ENCODE data around the gene INPP5A. TPM values are rescaled to one million over a fixed set of nuclear protein-coding genes. Genes with fewer than 3 reads are reported as not detected.

The INPP5A gene
- total and polyA plus RNA-seq, 10 of the 15 experiments (the other 5 are each of a cell fraction or from before 2014, with no cell fraction given): 0.52 to 15.0 (median 6.3) TPM

DNA sequence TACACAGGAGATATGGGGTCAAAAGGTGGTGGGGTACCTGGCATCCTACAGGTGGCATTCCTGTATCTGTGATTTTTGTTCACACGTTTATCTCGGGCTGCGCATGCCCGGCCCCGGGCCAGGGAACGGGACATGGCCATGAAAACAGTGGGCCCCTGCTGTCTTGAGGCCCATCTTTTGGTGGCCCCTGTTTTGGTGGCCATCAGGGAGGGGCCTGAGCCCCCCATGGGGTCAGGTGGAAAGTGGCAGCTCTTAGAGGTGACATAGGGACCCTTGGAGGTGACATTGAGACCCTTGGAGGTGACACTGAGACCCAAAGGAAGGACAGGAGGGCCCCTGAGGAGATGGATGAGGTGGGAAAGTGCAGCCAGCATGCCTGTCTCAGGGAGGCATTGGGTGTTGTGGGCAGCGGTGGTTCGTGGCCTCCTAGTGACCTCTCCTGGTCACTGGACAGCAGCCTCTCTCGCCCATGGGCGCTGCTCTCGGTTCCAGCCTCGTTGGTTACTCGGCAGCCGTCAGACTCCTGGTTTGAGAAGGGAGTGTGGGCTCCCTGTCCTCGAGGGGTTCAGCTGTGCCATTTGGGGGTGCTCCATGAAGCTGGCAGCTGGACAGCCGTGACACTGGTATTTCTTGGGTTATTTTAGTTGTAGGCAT lies 39.9 kb downstream of the INPP5A start:
- ChIA-PET RAD21 (ENCODE audit: unreplicated experiment) (no interaction called here), CTCF (no interaction called here), SMC1A (ENCODE audit: uncharacterized antibody, unreplicated experiment) (interaction anchor here (1.4 kb wide), 1 partner anchor 118 kb away, joined by 3 read pairs; no protein-coding TSS in a partner anchor), POLR2A (no interaction called here)
- no peak for FAIRE-seq
- in situ Hi-C loops (cut with MboI) (no loop called here), intact Hi-C loops (cut with micrococcal nuclease; ENCODE audit: unreplicated experiment) (loop anchor here (5.0 to 10.0 kb wide), 2 partner anchors 120 to 253 kb away; no protein-coding TSS in a partner anchor)
- ATAC-seq: no peak
- Histone ChIP-seq H4K20me1 (ENCODE audit: control insufficient read depth, insufficient read depth) (no peaks in the 10 kb centered on the region), H3K27me3 (replicated peaks in 1 of 2; ENCODE audit: control insufficient read depth in 2 of 2, insufficient read depth in 2 of 2, low read length in 1 of 2) (no peaks in the 10 kb centered on the region), H3K79me2 (ENCODE audit: control insufficient read depth, insufficient read depth, low read length) (peaks cover 2% of the 10 kb centered on the region), H3K4me3 (no peak overlapping the region), H3K9me3 (replicated peaks; ENCODE audit: control insufficient read depth, insufficient read depth, low read length) (no peaks in the 10 kb centered on the region), H3K4me1 (ENCODE audit: control insufficient read depth, insufficient read depth, low read length) (peaks cover 24% of the 10 kb centered on the region), H3K4me2 (ENCODE audit: control insufficient read depth, insufficient read depth) (no peak overlapping the region), H2AFZ (ENCODE audit: control insufficient read depth, low read depth, low read length) (no peak overlapping the region), H3K27ac (ENCODE audit: control insufficient read depth, insufficient read depth) (no peak overlapping the region), H3K9ac (ENCODE audit: control insufficient read depth, insufficient read depth, low read length) (no peak overlapping the region), H3K36me3 (ENCODE audit: control insufficient read depth in 2 of 2, insufficient read depth in 2 of 2, low read length in 1 of 2) (no peaks in the 10 kb centered on the region; a peak in 1 of 4 replicates)
- DNase-seq (ENCODE audit: low read depth, low spot score): no peak
- 93% methylated on average over 16 of the region's 16 CpGs for WGBS (ENCODE audit: insufficient coverage, insufficient replicate concordance, low lambda C conversion rate, missing lambda C conversion rate)
- BruUV-seq (replicated peaks): no TSS peak
- TF ChIP-seq, protein P1, sequence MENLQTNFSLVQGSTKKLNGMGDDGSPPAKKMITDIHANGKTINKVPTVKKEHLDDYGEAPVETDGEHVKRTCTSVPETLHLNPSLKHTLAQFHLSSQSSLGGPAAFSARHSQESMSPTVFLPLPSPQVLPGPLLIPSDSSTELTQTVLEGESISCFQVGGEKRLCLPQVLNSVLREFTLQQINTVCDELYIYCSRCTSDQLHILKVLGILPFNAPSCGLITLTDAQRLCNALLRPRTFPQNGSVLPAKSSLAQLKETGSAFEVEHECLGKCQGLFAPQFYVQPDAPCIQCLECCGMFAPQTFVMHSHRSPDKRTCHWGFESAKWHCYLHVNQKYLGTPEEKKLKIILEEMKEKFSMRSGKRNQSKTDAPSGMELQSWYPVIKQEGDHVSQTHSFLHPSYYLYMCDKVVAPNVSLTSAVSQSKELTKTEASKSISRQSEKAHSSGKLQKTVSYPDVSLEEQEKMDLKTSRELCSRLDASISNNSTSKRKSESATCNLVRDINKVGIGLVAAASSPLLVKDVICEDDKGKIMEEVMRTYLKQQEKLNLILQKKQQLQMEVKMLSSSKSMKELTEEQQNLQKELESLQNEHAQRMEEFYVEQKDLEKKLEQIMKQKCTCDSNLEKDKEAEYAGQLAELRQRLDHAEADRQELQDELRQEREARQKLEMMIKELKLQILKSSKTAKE (IDR thresholded peaks at IDR 0.05; ENCODE audit: low read depth, poor library complexity, severe bottlenecking): no peak
- TF ChIP-seq EGR1 (IDR thresholded peaks at IDR 0.05; ENCODE audit: borderline replicate concordance in 1 of 2, low read depth in 2 of 2, low read length in 2 of 2) (no peak), TCF12 (IDR thresholded peaks at IDR 0.05; ENCODE audit: low read depth, low read length) (no peak), SMAD5 (IDR thresholded peaks at IDR 0.05; ENCODE audit: low read depth) (no peak), YBX1 (IDR thresholded peaks at IDR 0.05) (no peak), CHD1 (IDR thresholded peaks at IDR 0.05; ENCODE audit: low read depth, low read length) (no peak), PML (IDR thresholded peaks at IDR 0.05; ENCODE audit: low read length) (no peak), RUNX3 (IDR thresholded peaks at IDR 0.05; ENCODE audit: low read length) (no peak)
- TF ChIP-seq, protein P2, sequence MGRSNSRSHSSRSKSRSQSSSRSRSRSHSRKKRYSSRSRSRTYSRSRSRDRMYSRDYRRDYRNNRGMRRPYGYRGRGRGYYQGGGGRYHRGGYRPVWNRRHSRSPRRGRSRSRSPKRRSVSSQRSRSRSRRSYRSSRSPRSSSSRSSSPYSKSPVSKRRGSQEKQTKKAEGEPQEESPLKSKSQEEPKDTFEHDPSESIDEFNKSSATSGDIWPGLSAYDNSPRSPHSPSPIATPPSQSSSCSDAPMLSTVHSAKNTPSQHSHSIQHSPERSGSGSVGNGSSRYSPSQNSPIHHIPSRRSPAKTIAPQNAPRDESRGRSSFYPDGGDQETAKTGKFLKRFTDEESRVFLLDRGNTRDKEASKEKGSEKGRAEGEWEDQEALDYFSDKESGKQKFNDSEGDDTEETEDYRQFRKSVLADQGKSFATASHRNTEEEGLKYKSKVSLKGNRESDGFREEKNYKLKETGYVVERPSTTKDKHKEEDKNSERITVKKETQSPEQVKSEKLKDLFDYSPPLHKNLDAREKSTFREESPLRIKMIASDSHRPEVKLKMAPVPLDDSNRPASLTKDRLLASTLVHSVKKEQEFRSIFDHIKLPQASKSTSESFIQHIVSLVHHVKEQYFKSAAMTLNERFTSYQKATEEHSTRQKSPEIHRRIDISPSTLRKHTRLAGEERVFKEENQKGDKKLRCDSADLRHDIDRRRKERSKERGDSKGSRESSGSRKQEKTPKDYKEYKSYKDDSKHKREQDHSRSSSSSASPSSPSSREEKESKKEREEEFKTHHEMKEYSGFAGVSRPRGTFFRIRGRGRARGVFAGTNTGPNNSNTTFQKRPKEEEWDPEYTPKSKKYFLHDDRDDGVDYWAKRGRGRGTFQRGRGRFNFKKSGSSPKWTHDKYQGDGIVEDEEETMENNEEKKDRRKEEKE (IDR thresholded peaks at IDR 0.05): no peak
- TF ChIP-seq, protein P3, sequence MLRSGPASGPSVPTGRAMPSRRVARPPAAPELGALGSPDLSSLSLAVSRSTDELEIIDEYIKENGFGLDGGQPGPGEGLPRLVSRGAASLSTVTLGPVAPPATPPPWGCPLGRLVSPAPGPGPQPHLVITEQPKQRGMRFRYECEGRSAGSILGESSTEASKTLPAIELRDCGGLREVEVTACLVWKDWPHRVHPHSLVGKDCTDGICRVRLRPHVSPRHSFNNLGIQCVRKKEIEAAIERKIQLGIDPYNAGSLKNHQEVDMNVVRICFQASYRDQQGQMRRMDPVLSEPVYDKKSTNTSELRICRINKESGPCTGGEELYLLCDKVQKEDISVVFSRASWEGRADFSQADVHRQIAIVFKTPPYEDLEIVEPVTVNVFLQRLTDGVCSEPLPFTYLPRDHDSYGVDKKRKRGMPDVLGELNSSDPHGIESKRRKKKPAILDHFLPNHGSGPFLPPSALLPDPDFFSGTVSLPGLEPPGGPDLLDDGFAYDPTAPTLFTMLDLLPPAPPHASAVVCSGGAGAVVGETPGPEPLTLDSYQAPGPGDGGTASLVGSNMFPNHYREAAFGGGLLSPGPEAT (IDR thresholded peaks at IDR 0.05; ENCODE audit: low read depth): no peak
- TF ChIP-seq, protein P4, sequence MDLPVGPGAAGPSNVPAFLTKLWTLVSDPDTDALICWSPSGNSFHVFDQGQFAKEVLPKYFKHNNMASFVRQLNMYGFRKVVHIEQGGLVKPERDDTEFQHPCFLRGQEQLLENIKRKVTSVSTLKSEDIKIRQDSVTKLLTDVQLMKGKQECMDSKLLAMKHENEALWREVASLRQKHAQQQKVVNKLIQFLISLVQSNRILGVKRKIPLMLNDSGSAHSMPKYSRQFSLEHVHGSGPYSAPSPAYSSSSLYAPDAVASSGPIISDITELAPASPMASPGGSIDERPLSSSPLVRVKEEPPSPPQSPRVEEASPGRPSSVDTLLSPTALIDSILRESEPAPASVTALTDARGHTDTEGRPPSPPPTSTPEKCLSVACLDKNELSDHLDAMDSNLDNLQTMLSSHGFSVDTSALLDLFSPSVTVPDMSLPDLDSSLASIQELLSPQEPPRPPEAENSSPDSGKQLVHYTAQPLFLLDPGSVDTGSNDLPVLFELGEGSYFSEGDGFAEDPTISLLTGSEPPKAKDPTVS (IDR thresholded peaks at IDR 0.05; ENCODE audit: low read depth, low read length): no peak
- TF ChIP-seq, protein P5, sequence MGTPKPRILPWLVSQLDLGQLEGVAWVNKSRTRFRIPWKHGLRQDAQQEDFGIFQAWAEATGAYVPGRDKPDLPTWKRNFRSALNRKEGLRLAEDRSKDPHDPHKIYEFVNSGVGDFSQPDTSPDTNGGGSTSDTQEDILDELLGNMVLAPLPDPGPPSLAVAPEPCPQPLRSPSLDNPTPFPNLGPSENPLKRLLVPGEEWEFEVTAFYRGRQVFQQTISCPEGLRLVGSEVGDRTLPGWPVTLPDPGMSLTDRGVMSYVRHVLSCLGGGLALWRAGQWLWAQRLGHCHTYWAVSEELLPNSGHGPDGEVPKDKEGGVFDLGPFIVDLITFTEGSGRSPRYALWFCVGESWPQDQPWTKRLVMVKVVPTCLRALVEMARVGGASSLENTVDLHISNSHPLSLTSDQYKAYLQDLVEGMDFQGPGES (IDR thresholded peaks at IDR 0.05): no peak
- TF ChIP-seq, protein P6, sequence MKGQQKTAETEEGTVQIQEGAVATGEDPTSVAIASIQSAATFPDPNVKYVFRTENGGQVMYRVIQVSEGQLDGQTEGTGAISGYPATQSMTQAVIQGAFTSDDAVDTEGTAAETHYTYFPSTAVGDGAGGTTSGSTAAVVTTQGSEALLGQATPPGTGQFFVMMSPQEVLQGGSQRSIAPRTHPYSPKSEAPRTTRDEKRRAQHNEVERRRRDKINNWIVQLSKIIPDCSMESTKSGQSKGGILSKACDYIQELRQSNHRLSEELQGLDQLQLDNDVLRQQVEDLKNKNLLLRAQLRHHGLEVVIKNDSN (IDR thresholded peaks at IDR 0.05; ENCODE audit: borderline replicate concordance, extremely low read length, insufficient read depth, low read depth, low read length): no peak

Measured in GM12878 (cell line).